Hematopoietic multipotent progenitor cell treated with erythropoietin and hydrocortisone succinate and interleukin-3 and kit ligand, for 17 days (in vitro differentiated cells): Measurements from ENCODE around the gene PIM1.

Experiments used
- DNase-seq: peaks from one replicate; pipeline ENCODE4 v3.0.0-alpha.2; 2015; ENCODE audit warnings: low spot score

Gene PIM1

DNA sequence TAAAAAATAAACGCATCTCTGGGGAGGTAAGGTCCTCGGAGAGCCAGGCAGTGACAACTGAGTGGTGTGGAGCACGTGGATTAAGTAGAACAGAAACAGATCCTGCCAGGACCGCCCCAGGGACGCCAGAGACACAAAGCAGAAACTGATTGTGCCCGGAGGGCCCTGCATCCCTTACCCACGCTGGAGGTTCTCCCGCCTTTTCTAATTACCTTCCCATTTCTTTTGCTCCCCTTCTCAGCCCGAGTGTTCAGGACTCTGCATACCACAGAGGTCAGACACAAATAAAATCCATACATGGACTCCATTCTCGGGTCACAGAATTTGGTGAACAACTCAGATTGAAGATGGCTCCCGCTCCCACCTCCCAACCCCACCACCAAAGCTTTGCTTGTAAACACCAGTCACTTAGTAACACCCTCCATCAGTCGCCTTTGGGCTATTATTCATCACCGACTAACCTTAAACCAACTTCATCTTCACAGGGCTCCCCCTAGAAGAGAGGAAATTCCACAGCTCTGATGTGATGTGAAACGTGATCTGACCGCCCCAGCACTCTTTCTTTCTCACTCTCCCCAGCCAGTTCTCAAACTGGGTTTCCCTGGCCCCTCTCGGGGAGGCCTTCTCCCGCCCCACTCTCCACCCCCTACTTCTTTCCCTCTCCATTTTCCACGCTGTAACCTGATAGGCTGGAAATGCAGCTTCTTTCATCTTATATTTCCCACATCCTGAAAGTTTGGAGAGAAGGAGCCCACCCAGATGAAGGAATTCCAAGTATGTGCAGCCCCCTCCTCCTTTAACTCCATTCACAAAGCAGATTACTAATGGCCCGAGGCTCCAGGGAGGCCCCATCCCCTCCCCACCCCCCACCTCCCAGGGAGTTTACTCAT, 32.5 kb upstream of the PIM1 start:
- DNase-seq: peak; percentile 7

- DNase-seq: peak; percentile 4
Observed at GRCh38 chr6:37138856-37139229, 31.1 kb upstream of the PIM1 start.

- DNase-seq: peak; percentile 20
Observed at GRCh38 chr6:37139230-37139962, 30.6 kb upstream of the PIM1 start.

DNA sequence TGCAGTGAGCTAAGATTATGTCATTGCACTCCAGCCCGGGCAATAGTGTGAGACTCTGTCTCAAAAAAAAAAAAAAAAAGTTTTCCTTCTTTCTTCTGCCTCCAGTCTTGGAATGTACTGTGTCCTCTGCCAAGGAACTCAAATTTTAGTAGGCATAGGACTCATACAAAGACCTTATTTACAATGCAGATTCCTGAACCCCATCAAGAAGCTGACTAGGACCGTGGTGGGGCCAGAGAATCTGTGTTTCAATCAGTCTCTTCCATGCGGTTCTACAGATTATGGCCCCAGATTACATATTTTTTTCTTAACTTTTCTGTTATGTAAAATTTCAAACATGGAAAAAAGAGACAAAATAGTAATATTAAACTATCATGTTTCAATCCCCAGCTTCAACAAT, 29.8 kb upstream of the PIM1 start:
- no peak for DNase-seq

GRCh38 chr6:37141281-37142049, 28.5 kb upstream of the PIM1 start:
- peak; percentile 4 for DNase-seq

GRCh38 chr6:37142050-37142614, 27.8 kb upstream of the PIM1 start:
- peak; percentile 38 for DNase-seq

GRCh38 chr6:37143585-37143984, 26.4 kb upstream of the PIM1 start:
- DNase-seq: peak; percentile 3

- DNase-seq: no peak
Observed at GRCh38 chr6:37145443-37145842, 24.5 kb upstream of the PIM1 start.

DNA sequence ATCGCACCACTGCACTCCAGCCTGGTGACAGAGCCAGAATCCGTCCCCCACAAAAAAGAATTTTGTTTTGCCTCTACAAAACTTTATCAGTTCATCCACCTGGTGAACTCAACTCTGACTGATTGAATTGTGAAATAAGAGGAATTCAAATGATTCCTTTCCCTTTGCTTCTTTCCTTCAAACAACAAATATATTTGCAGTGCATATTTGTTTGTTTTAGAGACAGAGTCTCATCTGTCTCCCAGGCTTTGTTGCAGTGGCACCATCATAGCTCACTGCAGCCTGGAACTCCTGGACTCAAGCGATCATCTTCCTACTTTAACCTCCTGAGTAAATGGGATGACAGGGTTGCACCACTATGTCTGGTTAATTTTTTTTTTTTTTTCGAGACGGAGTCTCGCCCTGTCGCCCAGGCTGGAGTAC, 23.2 kb upstream of the PIM1 start:
- no peak for DNase-seq

DNA sequence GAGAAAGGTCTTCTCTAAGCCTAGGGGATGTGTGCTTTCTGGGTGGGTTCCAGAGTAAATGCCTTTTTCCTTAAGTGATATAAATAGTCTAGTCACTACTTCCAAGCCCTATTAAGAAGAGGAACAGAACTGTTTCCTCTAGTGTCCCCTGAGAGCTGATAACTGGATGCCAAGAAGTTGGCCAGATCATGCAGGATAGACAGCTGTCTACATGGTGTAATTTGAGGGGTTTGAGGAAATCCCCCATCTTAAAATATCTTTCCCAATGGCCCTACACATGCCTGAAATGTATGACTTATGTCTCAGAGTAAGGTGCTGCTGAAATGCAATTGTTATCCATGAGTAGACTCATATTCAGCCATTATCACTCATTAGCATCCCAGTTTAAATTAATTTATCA, 20.2 kb upstream of the PIM1 start:
- peak; percentile 5 for DNase-seq

- no peak for DNase-seq
Observed at GRCh38 chr6:37150314-37150713, 19.6 kb upstream of the PIM1 start.

DNA sequence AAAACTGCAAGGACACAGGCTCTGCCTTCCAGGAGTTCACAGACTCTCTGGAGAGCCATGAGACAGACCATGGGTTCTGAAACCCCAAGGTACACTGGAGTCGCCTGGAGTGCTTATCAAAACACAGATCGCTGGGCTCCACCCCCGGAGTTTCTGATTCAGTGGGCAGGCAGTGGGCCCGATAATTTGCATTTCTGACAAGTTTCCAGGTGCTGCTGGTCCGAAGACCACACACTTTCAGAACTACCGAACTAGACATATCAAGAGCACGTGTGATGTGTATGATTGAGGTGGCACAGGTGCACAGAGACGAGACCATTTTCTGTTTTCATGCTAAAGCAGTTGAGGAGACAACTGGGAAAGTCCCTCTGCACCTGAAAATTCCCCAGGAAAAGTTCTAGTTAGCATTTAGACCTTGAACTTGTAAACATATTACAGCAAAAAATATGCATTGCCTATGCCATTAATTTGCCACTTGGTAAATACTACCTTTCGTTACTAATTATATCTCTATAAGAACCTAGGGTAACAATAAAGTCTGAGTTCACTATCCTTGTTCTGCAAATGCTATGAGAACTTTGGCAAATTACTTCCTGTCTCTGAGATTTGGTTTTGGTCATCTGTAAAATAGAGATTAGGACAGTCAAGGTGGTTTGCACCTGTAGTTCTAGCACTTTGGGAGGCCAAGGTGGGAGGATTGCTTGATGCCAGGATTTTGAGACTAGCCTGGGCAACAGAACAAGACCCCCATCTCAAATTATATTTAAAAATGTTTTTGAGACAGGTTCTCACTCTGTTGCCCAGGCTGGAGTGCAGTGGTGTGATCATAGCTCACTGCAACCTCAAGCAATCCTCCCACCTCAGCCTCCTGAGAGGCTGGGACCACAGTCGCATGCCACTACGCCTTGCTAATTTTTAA, 14.3 kb upstream of the PIM1 start:
- peak; percentile 63 for DNase-seq

DNA sequence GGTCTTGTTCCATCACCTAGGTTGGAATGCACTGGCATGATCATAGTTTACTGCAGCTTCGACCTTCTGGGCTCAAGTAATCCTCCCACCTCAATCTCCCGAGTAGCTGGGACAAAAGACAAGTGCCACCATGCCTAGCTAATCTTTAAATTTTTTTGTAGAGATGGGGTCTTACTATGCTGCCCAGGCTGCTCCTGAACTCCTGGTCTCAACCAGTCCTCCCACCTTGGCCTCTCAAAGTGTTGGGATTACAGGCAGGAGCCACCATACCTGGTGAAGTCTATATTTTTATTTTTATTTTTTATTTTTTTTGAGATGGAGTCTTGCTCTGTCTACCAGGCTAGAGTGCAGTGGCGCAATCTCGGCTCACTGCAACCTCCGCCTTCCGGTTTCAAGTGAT, 11.4 kb upstream of the PIM1 start:
- DNase-seq: no peak

- DNase-seq: peak; percentile 41
Observed at GRCh38 chr6:37160922-37161778, 8.8 kb upstream of the PIM1 start.

DNA sequence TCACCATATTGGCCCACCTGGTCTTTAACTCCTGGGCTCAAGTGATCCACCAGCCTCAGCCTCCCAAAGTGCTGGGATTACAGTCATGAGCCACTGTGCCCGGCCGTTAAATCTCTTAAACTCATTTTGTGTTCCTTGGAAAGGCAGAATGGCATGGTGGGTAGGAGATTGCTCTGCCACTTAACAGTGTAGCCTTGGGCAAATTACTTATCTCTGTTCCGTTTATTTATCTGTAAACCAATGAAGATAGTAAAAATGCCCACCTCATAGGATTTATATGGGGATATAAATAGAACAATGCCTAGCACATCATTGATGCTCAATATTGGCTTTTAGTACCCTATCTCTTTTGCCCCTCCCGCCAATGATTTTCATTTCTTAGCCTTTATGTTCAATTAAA, 7.2 kb upstream of the PIM1 start:
- DNase-seq: peak; percentile 4

GRCh38 chr6:37168163-37168758, 1.7 kb upstream of the PIM1 start:
- DNase-seq: peak; percentile 28

DNA sequence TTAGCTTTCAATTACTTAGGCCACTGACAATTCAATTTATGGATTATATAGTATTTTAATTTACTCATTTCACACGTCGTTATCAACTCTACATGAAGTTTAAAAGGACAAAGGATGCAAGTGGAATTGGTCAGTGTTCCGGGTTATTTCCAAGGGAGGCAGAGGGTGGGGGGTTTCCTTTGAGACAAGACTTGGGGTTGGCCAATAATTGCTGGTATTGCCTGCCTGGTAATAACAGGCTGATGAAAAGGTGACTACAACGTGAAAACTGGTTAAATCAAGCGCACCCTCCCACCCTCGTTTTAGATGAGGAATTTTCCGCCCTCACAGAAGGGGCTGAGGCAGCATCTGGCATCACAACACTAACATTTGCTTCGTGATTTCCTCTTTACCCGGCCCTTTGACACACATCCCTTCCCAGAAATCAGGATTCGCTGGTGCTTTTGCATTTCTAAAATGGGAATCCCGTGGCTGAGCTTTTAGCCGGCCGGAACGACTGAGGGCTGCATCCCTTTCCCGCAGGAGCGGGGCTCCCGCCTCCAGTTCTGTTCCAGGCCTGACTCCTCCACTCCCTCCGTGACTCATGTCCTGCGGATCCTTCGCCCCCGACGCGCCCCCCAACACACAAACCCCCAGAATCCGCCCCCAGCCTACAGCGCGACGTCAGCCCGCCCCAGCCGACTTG, 999 bp upstream of the PIM1 start:
- peak; percentile 62 for DNase-seq

DNA sequence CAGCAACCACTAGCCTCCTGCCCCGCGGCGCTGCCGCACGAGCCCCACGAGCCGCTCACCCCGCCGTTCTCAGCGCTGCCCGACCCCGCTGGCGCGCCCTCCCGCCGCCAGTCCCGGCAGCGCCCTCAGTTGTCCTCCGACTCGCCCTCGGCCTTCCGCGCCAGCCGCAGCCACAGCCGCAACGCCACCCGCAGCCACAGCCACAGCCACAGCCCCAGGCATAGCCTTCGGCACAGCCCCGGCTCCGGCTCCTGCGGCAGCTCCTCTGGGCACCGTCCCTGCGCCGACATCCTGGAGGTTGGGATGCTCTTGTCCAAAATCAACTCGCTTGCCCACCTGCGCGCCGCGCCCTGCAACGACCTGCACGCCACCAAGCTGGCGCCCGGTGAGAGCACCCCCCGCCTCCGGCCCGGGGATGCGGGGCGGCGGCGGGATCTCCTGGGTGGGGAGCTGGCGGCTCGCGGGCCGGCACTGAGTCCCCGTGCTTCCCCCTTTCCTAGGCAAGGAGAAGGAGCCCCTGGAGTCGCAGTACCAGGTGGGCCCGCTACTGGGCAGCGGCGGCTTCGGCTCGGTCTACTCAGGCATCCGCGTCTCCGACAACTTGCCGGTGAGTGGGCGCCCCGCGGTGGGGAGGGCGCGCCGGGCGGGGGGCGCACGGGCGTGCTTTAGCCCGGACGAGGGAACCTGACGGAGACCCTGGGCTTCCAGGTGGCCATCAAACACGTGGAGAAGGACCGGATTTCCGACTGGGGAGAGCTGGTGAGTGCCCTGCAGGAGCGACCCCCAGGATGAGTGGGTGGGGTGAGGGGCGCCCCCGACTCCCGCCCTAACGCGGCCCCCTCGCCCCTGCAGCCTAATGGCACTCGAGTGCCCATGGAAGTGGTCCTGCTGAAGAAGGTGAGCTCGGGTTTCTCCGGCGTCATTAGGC, 585 bp downstream of the PIM1 start:
- peak; percentile 75 for DNase-seq
